ENCODE data around the gene MDFI.

The MDFI gene

GRCh38 chr6:41675176-41675775 is 37.0 kb downstream of the MDFI start:
- no peak for DNase-seq (ENCODE audit: low read depth)
- no peak for TF ChIP-seq CTCF (conservative IDR thresholded peaks at IDR 0.05; ENCODE audit: low read depth, low read length)
- H3K4me3 ChIP-seq (ENCODE audit: low read depth, low read length), result no peak overlapping the region

GRCh38 chr6:41675992-41676391 is 37.7 kb downstream of the MDFI start:
- no peak overlapping the region for H3K4me3 ChIP-seq (ENCODE audit: low read depth, low read length)
- TF ChIP-seq CTCF (conservative IDR thresholded peaks at IDR 0.05; ENCODE audit: low read depth, low read length), result no peak
- no peak for DNase-seq (ENCODE audit: low read depth)

- TF ChIP-seq CTCF (conservative IDR thresholded peaks at IDR 0.05; ENCODE audit: low read depth, low read length), result no peak
- no peak overlapping the region for H3K4me3 ChIP-seq (ENCODE audit: low read depth, low read length)
- DNase-seq (ENCODE audit: low read depth), result no peak
Observed at GRCh38 chr6:41676431-41676830, 38.2 kb downstream of the MDFI start.

- no peak overlapping the region for H3K4me3 ChIP-seq (ENCODE audit: low read depth, low read length)
- DNase-seq (ENCODE audit: low read depth), result no peak
- TF ChIP-seq CTCF (conservative IDR thresholded peaks at IDR 0.05; ENCODE audit: low read depth, low read length), result no peak
Observed at GRCh38 chr6:41677124-41677921, 39.1 kb downstream of the MDFI start.

GRCh38 chr6:41678511-41679084 is 40.3 kb downstream of the MDFI start:
- no peak for TF ChIP-seq CTCF (conservative IDR thresholded peaks at IDR 0.05; ENCODE audit: low read depth, low read length)
- no peak overlapping the region for H3K4me3 ChIP-seq (ENCODE audit: low read depth, low read length)
- DNase-seq (ENCODE audit: low read depth), result no peak

GRCh38 chr6:41679696-41680095 is 41.4 kb downstream of the MDFI start:
- no peak for DNase-seq (ENCODE audit: low read depth)
- no peak overlapping the region for H3K4me3 ChIP-seq (ENCODE audit: low read depth, low read length)
- TF ChIP-seq CTCF (conservative IDR thresholded peaks at IDR 0.05; ENCODE audit: low read depth, low read length), result no peak
